ENCODE data around the gene RNASE1.
"Not testable (repeated sequence)": the region's sequence is repeated elsewhere in the genome, so short reads cannot be mapped to it uniquely, and the experiment has no call there.

The RNASE1 gene

DNA sequence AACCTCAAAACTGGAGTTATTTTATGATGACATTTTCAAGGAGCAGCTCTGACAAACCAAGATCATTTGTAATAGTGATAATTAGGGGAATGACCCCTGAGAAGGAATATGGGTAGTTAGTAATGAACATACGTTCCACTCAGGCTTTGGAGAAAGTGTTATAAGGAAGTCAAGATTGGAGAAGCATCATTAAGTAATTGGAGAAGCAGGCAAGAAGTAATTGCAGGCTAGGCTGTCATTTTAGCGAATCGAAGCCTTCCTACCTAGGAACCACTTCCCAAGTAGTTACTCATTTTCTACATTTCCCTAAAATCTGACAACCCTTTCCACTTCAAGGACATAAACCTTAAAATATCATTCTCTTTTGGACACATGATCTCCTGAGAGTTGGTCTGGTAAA is 33.2 kb downstream of the RNASE1 start:
- no peak for DNase-seq

DNA sequence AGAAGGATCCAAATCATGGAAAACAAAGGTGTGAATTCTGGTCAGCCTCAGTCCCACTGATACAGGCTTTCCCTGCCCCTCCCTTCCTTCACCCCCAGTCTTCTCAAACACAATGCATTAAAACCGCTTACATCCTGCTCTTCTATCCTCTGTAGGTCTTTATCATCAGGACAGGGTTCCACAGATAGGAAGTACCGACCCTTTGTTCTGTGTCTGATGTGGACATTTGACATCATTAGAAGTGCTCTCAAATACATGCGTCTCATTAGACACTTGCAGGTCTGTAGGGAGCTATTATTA is 34.1 kb downstream of the RNASE1 start:
- no peak for DNase-seq

DNA sequence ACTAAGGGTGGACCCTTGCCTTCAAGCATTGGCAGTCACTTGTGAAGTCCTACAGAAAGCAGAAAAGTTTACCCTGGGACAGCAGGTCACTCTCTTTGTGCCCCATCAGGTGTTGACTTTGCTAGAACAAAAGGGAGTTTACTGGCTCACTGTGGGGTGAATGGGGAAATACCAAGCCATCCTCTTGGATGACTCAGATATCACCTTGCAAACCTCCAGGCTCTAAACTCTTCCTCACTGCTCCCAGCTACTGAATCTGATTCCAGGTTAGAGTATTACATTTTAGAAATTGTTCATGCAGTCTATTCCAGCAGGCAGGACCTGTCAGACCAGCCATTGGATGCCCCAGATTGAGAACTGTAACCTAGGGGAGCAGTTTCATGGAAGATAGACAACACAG is 41.7 kb downstream of the RNASE1 start:
- DNase-seq = no peak

DNA sequence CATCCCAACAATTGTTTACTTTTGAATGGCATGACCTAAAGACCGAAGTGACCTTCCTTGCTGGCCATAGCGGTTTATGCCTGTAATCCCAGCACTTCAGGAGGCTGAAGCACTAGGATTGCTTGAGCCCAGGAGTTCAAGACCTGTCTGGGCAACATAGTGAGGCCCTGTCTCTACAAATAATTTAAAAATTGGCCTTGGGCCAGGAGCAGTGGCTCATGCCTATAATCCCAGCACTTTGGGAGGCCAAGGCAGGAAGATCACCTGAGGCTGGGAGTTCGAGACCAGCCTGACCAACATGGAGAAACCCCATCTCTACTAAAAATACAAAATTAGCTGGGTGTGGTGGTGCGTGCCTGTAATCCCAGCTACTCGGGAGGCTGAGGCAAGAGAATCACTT is 43.2 kb downstream of the RNASE1 start:
- not testable (repeated sequence) for DNase-seq

DNA sequence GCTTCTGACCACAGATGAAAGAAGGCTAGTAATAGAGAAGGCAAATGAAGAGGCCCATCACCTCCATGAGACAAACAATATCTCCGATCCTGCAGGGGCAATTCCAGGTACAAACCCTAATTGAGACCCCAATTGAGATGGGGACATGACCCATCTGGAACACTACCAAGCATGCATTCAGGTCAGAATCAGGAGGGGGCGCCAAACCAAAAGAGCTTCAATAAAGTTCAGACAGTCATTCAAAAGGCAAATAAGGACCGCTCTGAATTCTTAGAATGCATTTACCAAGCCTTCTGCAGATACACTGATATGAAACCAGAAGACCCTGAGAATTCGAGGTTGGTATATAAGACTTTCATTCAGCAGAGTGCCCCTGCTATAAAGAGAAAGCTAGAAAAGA is 44.7 kb downstream of the RNASE1 start:
- no peak for DNase-seq

DNA sequence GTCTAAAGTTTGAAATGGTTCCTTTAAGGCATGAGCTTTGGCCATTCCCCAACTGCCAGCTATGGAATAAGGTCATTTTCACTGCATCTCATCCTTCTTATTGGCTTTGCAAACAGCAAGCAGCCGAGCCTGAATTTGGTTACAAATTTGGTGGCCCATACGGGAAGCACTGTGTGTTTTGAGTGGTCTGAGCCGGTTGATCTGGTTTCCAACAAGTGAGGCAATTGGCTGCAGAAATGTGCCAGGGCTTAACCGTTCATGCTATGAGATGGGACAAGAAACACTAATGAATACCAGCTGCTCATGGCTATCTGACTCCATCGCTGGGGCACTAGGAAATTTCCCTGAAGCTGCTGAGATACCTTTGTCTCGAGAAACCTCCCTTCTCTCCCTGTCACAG is 47.6 kb downstream of the RNASE1 start:
- DNase-seq = no peak

DNA sequence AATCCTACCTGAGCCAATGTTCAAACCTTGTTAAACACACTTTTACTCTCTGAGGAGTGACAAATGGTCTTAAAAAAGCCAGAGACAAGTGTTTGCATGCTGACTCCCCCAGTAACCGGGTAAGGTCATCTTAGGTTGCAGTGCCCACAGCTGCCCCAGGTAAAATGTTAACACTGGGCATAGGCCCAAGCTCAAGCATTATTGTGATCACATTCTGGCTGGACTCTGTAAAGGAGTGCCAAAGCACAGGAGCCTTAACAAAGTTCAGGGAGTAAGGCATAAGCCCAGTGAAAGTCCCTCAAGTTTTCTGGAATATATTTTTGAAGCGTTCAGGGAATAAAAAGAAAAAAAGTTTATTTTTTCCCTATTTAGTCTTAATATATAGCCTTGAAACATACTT is 48.3 kb downstream of the RNASE1 start:
- DNase-seq = no peak

DNA sequence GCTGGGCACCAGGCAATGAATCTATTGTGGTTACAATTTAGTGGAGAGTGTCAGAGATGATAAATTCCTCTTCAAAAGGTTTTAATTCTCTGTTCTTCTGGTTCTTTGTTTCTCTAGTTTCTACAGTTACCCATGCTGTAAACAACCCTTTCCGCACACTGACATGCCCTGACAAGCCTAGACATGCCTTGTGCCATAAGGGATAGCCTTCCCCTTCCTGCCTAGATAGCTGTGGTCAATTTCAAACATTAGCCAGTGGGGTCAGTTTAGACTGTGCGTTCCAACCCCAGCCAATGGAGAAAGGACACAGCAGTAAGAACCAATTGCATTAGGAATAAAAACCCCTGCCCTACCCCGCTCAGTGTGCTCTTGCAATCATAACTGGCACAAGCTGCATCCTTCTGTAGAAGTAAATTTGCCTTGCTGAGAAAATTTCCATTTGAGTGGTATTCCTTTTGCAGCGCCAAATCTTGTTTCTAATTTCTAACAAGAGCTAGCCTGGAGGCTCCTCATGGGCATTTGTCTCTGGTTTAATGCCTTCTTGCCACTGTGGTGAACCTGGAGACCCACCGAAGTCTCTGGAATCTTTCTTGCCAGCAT is 50.6 kb downstream of the RNASE1 start:
- no peak for DNase-seq
